Stimulated activated naive CD8-positive, alpha-beta T cell treated with anti-CD3 and anti-CD28 coated beads, Interleukin-15, amount 100 ng/mL, for 72 hours (primary cell): Measurements from ENCODE around the gene OTOGL.
"Not testable (repeated sequence)": the region's sequence is repeated elsewhere in the genome, so short reads cannot be mapped to it uniquely, and the experiment has no call there.

Experiments
- ATAC-seq: fragments of 150-1000 bp; cut with Tn5 transposase; 2 replicates; pipeline ENCODE4 v1.10.0; 2021; ENCODE audit warnings: mild to moderate bottlenecking, moderate library complexity
- DNase-seq, 2 donors: peaks; one replicate each; pipeline ENCODE4 v3.0.0; 2021 to 2022
- H3K27ac Mint-ChIP-seq, 2 donors: one replicate each; pipeline ENCODE4 v1.8.0; 2022; ENCODE audit warnings: mild to moderate bottlenecking in 2 of 2, mixed read lengths in 2 of 2, moderate library complexity in 2 of 2
- H3K27me3 Mint-ChIP-seq: one replicate; pipeline ENCODE4 v1.8.0; 2022; ENCODE audit warnings: mixed read lengths
- H3K4me1 Mint-ChIP-seq: one replicate; pipeline ENCODE4 v1.8.0; 2022; ENCODE audit warnings: mild to moderate bottlenecking, mixed read lengths
- H3K4me3 Mint-ChIP-seq, 2 donors: one replicate each; pipeline ENCODE4 v1.8.0; 2022; ENCODE audit warnings: mild to moderate bottlenecking in 2 of 2, mixed read lengths in 2 of 2, moderate library complexity in 1 of 2
- H3K9me3 Mint-ChIP-seq, 2 donors: one replicate each; pipeline ENCODE4 v1.8.0; 2022; ENCODE audit warnings: mixed read lengths in 2 of 2

The OTOGL gene

DNA sequence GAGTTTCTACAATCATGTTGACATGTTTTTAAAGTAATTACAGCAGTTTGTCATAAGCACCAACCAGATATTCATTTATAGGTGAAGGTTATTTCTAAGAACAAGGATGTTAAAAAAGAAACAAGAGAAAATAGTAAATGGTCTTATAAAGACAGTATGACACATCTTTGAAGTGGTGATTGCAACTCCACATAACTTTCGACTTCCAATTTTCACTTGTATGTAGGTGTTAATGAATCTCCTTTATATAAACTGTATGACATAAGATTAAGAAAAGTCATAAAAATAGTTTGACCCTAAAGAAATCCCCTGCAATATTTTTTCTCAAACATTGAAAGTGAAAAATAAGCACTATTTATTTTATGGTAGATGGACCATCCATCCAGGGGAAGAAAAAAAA lies 199.9 kb downstream of the OTOGL start:
- Mint-ChIP-seq H3K9me3 (peaks cover 0 to 3% of the 10 kb centered on the region in 2 donors), H3K4me1 (no peaks in the 10 kb centered on the region), H3K27ac (no peak overlapping the region), H3K27me3 (peaks cover 9% of the 10 kb centered on the region), H3K4me3 (no peak overlapping the region)
- DNase-seq (no peak), ATAC-seq (no peak)

DNA sequence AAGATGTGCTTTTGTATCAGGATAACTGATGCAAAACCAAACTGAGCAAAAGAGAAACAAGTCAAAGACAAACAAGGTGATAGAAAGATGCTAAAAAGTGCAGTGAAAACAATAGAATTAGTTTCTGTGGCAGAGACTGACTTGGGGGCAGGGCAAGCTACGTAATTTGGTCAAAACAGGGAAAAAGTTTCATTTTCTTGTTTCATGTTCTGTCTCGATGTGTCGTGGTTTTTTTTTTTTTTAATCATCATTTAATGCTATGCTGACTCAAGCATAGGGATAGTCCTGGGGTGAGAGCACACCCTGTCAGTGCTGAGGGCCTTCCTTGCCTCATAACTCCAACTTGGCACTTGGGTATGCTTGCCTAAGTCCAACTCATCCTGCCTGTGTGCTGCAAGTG lies 200.6 kb downstream of the OTOGL start:
- H3K27ac Mint-ChIP-seq: no peak overlapping the region
- H3K4me3 Mint-ChIP-seq: no peak overlapping the region
- no peaks in the 10 kb centered on the region for H3K4me1 Mint-ChIP-seq
- peaks cover 0 to 3% of the 10 kb centered on the region in 2 donors for H3K9me3 Mint-ChIP-seq
- H3K27me3 Mint-ChIP-seq: peaks cover 9% of the 10 kb centered on the region
- ATAC-seq (peak; percentile 74), DNase-seq (no peak)

DNA sequence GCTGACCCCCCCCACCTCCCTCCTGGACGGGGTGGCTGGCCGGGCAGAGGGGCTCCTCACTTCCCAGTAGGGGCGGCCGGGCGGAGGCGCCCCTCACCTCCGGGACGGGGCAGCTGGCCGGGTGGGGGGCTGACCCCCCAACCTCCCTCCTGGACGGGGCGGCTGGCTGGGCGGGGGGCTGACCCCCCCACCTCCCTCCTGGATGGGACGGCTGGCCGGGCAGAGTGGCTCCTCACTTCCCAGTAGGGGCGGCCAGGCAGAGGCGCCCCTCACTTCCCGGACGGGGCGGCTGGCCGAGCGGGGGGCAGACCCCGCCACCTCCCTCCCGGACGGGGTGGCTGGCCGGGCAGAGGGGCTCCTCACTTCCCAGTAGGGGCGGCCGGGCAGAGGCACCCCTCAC lies 208.1 kb downstream of the OTOGL start:
- H3K4me1 Mint-ChIP-seq, DNase-seq, ATAC-seq, H3K4me3 Mint-ChIP-seq, H3K9me3 Mint-ChIP-seq, H3K27me3 Mint-ChIP-seq, H3K27ac Mint-ChIP-seq: not testable (repeated sequence)

DNA sequence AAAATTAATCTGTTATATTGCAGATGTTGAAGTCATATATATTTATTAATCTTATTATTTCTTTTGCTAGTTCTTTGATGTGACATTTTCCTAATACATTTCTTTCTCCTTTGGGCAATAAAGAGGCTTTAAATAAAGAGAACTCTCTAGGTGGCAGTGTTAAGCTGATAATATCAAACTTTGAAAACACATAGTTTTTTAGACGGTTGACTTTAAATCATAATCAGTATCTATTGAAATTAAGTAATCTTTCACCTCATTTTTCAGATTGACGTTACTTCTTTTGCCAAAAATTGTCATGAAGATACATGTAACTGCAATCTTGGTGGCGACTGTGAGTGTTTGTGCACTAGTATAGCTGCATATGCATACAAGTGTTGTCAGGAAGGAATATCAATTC lies 213.9 kb downstream of the OTOGL start:
- DNase-seq: no peak
- Mint-ChIP-seq H3K4me3 (no peak overlapping the region), H3K9me3 (no peaks in the 10 kb centered on the region), H3K4me1 (no peaks in the 10 kb centered on the region), H3K27me3 (no peaks in the 10 kb centered on the region), H3K27ac (no peak overlapping the region)
- ATAC-seq: no peak

DNA sequence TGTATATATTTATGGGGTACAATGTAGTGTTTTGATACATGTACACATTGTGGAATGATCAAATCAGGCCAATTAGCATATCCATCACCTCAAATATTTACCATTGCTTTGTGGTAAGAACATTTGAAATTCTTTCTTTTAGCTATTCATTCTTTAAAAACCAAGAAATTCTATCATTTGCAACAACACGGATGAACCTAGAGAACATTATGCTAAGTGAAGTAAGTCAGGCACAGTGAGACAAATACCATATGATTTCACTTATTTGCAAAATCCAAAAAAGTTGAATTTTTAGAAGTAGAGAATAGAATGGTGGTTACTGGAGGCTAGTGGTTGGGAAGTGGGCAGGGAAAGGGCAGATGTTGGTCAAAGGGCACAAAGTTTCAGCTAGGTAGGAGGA lies 215.4 kb downstream of the OTOGL start:
- Mint-ChIP-seq H3K4me1 (no peaks in the 10 kb centered on the region), H3K27ac (no peak overlapping the region), H3K4me3 (no peak overlapping the region), H3K9me3 (no peaks in the 10 kb centered on the region), H3K27me3 (no peaks in the 10 kb centered on the region)
- ATAC-seq: no peak
- DNase-seq: no peak

DNA sequence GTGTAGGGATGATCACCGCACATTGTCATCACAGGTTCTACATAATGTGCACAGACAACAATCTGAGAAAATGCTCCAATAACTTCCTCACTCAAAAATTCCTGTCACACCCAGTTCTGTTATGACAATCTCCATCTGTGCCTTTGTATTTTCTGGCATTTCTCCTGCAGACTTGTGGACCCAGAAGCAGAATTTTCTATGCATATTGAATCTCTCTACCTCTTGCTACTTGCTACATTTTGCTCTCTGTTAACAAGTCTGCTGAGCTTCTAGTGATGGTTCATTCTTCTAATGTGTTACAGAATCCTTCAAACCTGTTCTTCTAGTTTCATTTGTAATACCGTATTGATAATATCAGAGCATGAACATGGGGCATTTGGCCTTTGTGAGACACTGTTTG lies 216.9 kb downstream of the OTOGL start:
- H3K27ac Mint-ChIP-seq: no peak overlapping the region
- DNase-seq (no peak), ATAC-seq (no peak)
- no peaks in the 10 kb centered on the region for H3K9me3 Mint-ChIP-seq
- H3K4me1 Mint-ChIP-seq: no peaks in the 10 kb centered on the region
- H3K27me3 Mint-ChIP-seq: no peaks in the 10 kb centered on the region
- no peak overlapping the region for H3K4me3 Mint-ChIP-seq

DNA sequence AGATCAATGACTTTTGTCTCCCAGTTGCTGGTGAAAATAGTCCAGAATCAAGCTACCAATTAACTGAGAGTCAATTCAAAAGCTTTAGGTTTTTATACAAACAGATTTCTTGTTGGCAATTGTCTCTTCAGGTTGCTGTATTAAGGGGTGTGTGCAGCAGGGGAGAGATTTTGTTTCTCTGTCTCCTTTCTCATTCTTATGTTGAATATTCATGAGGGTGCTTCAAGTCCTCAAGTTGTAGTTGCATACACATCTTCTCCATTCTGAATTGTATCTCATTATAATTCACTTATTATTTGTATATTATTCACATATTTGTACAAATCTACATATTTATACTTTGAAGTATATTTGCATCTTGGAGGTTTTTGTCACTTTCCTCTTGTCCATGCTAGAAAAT lies 218.0 kb downstream of the OTOGL start:
- Mint-ChIP-seq H3K27me3 (no peaks in the 10 kb centered on the region), H3K4me1 (no peaks in the 10 kb centered on the region), H3K27ac (no peak overlapping the region), H3K9me3 (no peaks in the 10 kb centered on the region), H3K4me3 (no peak overlapping the region)
- no peak for ATAC-seq
- DNase-seq: no peak

DNA sequence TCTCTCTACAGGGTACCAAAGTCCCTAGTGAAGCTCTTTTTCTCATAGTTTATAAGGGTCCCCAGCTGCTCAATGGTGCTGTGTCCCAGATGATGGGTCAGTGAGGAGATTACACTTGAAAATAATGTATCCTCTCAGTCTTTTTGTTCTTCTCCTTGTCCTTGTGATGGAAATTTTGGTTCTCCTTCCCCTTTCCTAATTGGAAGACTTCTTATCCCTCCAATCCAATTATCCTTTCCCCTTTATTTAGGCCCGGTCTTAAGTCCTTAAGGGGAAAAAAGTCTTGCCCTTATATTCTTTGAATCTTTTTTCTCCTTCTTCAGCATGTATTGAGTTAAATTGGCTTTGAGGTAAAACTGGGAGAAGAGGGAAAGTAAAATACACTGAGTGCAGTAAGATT lies 218.6 kb downstream of the OTOGL start:
- Mint-ChIP-seq H3K9me3 (no peaks in the 10 kb centered on the region), H3K4me3 (no peak overlapping the region), H3K27ac (no peak overlapping the region), H3K27me3 (no peaks in the 10 kb centered on the region), H3K4me1 (no peaks in the 10 kb centered on the region)
- ATAC-seq (no peak), DNase-seq (no peak)

DNA sequence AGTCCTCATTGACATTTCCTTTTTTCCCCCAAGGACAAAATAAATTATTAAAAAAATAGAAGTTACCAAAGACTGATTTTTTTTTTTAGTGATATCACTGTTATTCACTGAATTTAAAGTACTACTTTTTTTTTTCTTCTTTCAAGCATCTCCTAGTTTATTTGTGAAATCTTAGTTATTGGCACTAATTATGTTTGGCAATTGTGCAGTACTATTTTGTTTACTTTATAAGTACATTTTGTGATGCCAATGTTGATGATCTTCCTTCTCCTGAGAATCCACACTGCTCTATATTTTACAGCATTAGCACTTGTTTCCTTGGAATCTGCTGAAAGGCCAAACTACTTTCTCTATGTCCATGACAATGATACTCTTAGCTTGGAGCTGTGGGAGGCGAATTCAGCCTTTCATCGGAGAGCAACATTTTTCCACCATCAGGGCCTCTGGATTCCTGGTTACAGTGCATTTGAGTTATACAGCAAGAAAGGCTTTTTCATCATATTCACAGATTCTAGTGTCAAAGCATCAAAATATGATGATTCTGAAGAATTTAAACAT lies 220.9 kb downstream of the OTOGL start:
- Mint-ChIP-seq H3K27ac (no peak overlapping the region), H3K9me3 (no peaks in the 10 kb centered on the region), H3K27me3 (no peaks in the 10 kb centered on the region), H3K4me3 (no peak overlapping the region), H3K4me1 (no peaks in the 10 kb centered on the region)
- DNase-seq (no peak), ATAC-seq (no peak)

DNA sequence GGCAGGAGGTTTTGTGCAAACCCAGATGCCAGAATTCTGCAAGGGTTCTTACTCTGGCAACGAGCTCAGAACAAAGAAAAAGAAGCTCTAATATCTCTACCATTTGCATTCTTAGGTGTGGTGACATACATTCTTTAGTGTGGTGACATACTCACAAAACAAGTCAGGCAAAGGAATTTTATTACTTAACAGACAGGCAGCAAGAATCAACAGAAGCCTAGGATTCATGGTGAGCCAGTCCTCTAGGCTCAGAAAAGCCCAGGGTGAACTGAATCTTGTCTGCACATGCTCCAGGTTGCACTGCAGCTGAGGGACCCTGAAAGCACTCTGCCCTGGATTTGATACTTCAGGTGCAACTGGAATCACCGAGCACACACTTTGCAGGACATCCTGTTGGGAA lies 222.3 kb downstream of the OTOGL start:
- no peaks in the 10 kb centered on the region for H3K4me1 Mint-ChIP-seq
- H3K4me3 Mint-ChIP-seq: no peak overlapping the region
- no peaks in the 10 kb centered on the region for H3K9me3 Mint-ChIP-seq
- DNase-seq (no peak), ATAC-seq (no peak)
- H3K27me3 Mint-ChIP-seq: no peaks in the 10 kb centered on the region
- H3K27ac Mint-ChIP-seq: no peak overlapping the region

DNA sequence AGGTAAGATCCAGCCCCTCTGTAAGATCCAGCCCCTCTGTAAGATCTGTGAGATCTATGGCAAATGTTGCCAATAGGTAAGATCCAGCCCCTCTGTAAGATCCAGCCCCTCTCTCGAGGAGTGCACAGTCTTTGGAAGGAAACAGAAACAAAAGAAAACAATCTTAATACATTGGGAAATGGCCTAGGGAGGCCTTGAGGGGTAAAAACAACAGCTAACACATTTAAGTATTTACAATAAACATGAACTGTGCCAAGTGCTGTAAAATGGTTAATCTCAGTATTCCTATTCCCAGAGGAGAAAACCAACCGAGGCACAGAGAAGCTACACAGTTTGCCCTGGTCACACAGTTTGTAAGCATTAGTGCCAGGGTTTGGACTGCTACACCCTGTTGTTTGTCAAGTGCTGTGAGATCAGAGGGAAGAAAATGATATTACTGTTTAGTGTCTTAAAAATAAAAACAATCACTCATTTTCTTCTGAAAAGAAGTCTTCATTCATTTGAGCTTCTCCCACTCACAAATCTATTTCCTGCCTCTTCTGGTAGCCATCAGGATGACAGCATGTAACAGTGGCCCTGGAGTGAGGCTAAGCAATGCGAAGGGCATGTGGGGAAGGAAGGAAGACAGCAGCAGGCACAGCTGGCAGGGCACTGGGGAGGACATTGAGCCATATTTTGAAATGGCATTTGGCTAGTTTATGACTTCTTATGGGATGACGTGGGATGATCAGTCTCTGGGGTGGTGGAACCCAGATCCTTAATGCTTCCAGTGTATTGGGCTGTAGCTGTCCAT lies 226.0 kb downstream of the OTOGL start:
- ATAC-seq (no peak), DNase-seq (no peak)
- H3K9me3 Mint-ChIP-seq: no peaks in the 10 kb centered on the region
- no peaks in the 10 kb centered on the region for H3K27me3 Mint-ChIP-seq
- H3K4me1 Mint-ChIP-seq: no peaks in the 10 kb centered on the region
- no peak overlapping the region for H3K27ac Mint-ChIP-seq
- no peak overlapping the region for H3K4me3 Mint-ChIP-seq

DNA sequence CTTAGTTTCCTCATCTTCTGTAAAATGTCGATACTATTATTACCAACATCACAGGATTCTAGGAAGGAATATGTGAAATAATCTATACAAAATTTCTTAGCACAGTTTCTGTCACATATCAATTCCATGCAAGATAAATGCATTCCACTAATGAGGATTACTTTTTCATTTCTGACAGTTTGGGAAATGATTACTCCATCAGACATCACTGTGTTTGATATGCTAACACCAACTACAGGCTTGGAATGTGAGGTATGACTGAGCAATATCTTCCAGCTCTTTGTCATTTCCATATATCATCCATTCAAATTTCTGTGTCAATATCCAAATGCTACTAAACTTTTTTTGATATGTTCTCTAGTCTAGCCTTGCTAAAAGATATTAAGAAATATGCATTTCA lies 233.5 kb downstream of the OTOGL start:
- ATAC-seq (no peak), DNase-seq (no peak)
- Mint-ChIP-seq H3K27me3 (no peaks in the 10 kb centered on the region), H3K4me1 (no peaks in the 10 kb centered on the region), H3K4me3 (no peak overlapping the region), H3K9me3 (no peaks in the 10 kb centered on the region), H3K27ac (no peak overlapping the region)

DNA sequence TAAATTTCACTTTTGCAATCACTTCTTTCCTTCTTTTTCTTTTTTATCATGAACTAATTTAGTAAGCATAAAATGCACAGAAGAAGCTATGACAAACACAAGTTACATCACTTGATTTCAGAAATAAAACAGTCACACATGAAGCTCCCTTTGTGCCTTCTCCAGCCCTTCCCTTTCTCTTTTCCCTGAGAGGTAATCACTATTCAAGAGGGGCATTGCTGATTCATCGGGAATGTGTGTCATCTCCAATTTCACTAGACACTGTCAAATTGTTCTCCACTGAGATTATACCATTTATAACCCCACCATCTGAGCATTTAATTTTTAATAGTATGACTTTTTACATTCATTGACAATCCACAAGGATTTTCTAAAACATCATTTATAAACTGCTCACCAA lies 253.1 kb downstream of the OTOGL start:
- ATAC-seq (no peak), DNase-seq (no peak)
- H3K4me1 Mint-ChIP-seq: no peaks in the 10 kb centered on the region
- H3K27ac Mint-ChIP-seq: no peak overlapping the region
- H3K9me3 Mint-ChIP-seq: peaks cover 10 to 13% of the 10 kb centered on the region in 2 donors
- H3K4me3 Mint-ChIP-seq: no peak overlapping the region
- H3K27me3 Mint-ChIP-seq: no peaks in the 10 kb centered on the region

DNA sequence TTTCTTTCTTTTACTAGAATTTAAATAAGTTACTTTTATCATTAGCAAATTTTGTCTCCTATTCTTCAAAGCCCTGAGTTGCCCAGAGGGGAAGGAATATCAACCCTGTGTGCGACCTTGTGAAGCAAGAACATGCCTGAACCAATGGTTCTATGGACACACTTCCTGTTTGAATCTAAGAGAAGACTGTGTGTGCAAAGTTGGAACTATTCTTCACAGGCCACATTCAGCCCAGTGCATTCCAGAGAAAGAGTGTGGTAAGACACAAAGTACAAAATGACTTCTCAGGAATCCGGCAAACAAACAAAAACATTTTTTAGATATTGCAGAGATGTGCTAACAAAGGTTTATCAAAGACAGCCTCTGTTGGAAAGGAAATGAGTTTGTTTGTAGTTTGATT lies 253.9 kb downstream of the OTOGL start:
- no peak overlapping the region for H3K27ac Mint-ChIP-seq
- H3K4me1 Mint-ChIP-seq: no peaks in the 10 kb centered on the region
- H3K27me3 Mint-ChIP-seq: no peaks in the 10 kb centered on the region
- ATAC-seq: no peak
- peaks cover 10 to 13% of the 10 kb centered on the region in 2 donors for H3K9me3 Mint-ChIP-seq
- no peak overlapping the region for H3K4me3 Mint-ChIP-seq
- DNase-seq: no peak

DNA sequence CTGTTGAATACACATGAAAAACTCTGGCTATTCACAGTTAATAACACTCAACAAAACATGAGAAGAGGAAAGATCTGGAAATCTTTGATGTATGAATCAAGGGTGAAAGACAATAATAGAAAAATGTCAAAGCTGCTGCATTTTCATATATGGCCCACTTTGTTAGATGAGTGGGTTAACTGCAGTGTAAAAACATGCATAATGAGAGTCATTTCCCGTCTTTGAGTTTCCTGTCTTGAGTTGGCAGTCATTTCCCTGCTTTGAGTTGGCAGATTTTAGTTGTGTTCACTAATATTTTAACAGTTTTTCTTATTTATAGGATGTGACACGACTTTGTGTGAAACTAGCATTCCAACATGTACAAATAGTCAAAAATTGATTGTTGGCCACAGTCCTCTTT lies 256.8 kb downstream of the OTOGL start:
- no peaks in the 10 kb centered on the region for H3K4me1 Mint-ChIP-seq
- H3K9me3 Mint-ChIP-seq: no peaks in the 10 kb centered on the region
- ATAC-seq: no peak
- H3K27ac Mint-ChIP-seq: no peak overlapping the region
- H3K27me3 Mint-ChIP-seq: no peaks in the 10 kb centered on the region
- H3K4me3 Mint-ChIP-seq: no peak overlapping the region
- no peak for DNase-seq

DNA sequence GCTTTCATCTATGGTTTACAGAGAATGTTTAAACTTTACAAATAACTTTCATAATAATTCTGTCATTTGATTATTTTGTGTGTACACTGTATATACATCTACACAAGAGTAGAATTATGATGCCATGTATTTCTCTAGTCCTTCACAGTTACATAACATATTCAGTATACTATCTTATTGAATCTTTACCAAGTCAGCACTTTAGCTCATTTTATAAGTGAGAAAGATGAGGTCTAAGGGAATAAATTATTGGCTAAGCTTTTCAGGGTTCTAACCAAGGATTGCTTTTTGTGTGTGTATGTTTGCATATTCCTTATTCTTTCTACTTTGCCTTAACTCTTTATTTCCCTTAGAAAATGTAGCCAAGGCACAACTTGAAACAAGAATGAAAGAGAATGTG lies 260.4 kb downstream of the OTOGL start:
- Mint-ChIP-seq H3K9me3 (peaks cover 9 to 15% of the 10 kb centered on the region in 2 donors), H3K4me3 (no peak overlapping the region), H3K27me3 (no peaks in the 10 kb centered on the region), H3K4me1 (no peaks in the 10 kb centered on the region), H3K27ac (no peak overlapping the region)
- no peak for ATAC-seq
- DNase-seq: no peak

DNA sequence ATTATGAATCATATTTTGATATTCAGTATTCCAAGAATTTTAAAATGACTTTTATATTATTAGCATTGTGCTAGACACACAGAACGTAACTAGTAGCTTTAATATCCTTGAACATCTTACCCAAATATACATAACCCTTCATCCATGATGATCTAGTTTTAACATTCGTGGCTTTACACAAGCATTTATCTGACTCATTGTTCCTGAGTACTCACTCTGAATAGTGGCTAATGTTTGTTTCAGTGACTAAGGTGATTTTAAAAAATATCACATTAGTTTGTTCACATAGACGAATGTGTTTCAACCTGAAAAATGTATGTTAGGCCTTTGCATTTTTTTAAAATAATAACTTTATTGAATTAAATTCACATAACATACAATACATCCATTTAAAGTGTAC lies 264.7 kb downstream of the OTOGL start:
- Mint-ChIP-seq H3K27me3 (no peaks in the 10 kb centered on the region), H3K27ac (no peak overlapping the region), H3K4me1 (no peaks in the 10 kb centered on the region), H3K4me3 (no peak overlapping the region), H3K9me3 (peaks cover 9 to 15% of the 10 kb centered on the region in 2 donors)
- ATAC-seq (no peak), DNase-seq (no peak)
